OCI-M1 (cell line): Measurements from ENCODE around the gene F7.

Source experiments
- DNase-seq: peaks from one replicate; lab custom pipeline; 2025; lab: John Stamatoyannopoulos, UW

The F7 gene

GRCh38 chr13:113086991-113087922 is 18.3 kb upstream of the F7 start:
- DNase-seq = no peak

GRCh38 chr13:113087923-113088690 is 17.5 kb upstream of the F7 start:
- no peak for DNase-seq

- no peak for DNase-seq
These were observed 16.9 kb upstream of the F7 start for GRCh38 chr13:113088691-113089020.

- DNase-seq = no peak
These were observed 15.7 kb upstream of the F7 start for GRCh38 chr13:113089693-113090414.

GRCh38 chr13:113090415-113090770 is 15.2 kb upstream of the F7 start:
- no peak for DNase-seq

- no peak for DNase-seq
These were observed 14.8 kb upstream of the F7 start for GRCh38 chr13:113090806-113091205.

GRCh38 chr13:113091211-113091771 is 14.3 kb upstream of the F7 start:
- DNase-seq = no peak

- no peak for DNase-seq
These were observed 13.5 kb upstream of the F7 start for GRCh38 chr13:113091891-113092775.

GRCh38 chr13:113092776-113093579 is 12.6 kb upstream of the F7 start:
- no peak for DNase-seq

GRCh38 chr13:113093580-113094409 is 11.8 kb upstream of the F7 start:
- no peak for DNase-seq

- DNase-seq = no peak
These were observed 11.2 kb upstream of the F7 start for GRCh38 chr13:113094410-113094800.

GRCh38 chr13:113095146-113096051 is 10.2 kb upstream of the F7 start:
- DNase-seq = no peak

- DNase-seq = no peak
These were observed 9.4 kb upstream of the F7 start for GRCh38 chr13:113096052-113096744.

- no peak for DNase-seq
These were observed 8.8 kb upstream of the F7 start for GRCh38 chr13:113096745-113097305.

GRCh38 chr13:113097651-113098050 is 7.9 kb upstream of the F7 start:
- DNase-seq = no peak

GRCh38 chr13:113098162-113098732 is 7.3 kb upstream of the F7 start:
- no peak for DNase-seq

GRCh38 chr13:113099142-113099541 is 6.4 kb upstream of the F7 start:
- no peak for DNase-seq
